Tibial artery (tissue), 4 donors: Measurements from ENCODE around the gene SMARCD1.

Experiments
- DNase-seq, 2 donors: peaks; one replicate each; pipeline ENCODE4 v3.0.0-alpha.2; 2019
- H3K27ac ChIP-seq, 2 donors: fragments of 200-600 bp; sonication (generic) in 1 of 2; 1 replicate in 1 of 2; 2 replicates in 1 of 2; pipeline ENCODE4 v1.5.1; 2018 to 2019; ENCODE audit warnings: mild to moderate bottlenecking in 1 of 2
- H3K27me3 ChIP-seq, 2 donors: fragments of 200-600 bp; sonication (generic) in 1 of 2; one replicate each; pipeline versions ENCODE4 v1.5.1 to v1.6.0; 2016 to 2019
- H3K36me3 ChIP-seq, 3 donors: fragments of 200-600 bp; sonication (generic) in 2 of 3; one replicate each; pipeline ENCODE4 v1.5.1; 2016 to 2019; ENCODE audit warnings: mild to moderate bottlenecking in 2 of 3
- H3K4me1 ChIP-seq, 4 donors: fragments of 200-600 bp; sonication (generic) in 2 of 4; 1 replicate in 3 of 4; 2 replicates in 1 of 4; pipeline ENCODE4 v1.5.1; 2016 to 2019
- H3K4me3 ChIP-seq, 2 donors: fragments of 200-600 bp; sonication (generic) in 1 of 2; 1 replicate in 1 of 2; 2 replicates in 1 of 2; pipeline ENCODE4 v1.5.1; 2018 to 2019; ENCODE audit warnings: mild to moderate bottlenecking in 2 of 2
- H3K9me3 ChIP-seq, 3 donors: fragments of 200-600 bp; sonication (generic) in 1 of 3; one replicate each; pipeline ENCODE4 v1.5.1; 2016 to 2019
- CTCF ChIP-seq, 2 experiments: fragments of 200-600 bp in 1 of 2; fragments of 450-650 bp in 1 of 2; IDR thresholded peaks; one replicate each; pipeline ENCODE4 v1.5.1; 2017 to 2019; ENCODE audit warnings: antibody characterized with exemption in 2 of 2, mild to moderate bottlenecking in 1 of 2, moderate library complexity in 1 of 2
- intact Hi-C: fragments of 100-400 bp; cut with DNase I; formaldehyde crosslinking; loops from one replicate; pipeline ENCODE4 v1.15.0; 2023; ENCODE audit warnings: low total_unique reads

SMARCD1 gene

GRCh38 chr12:50074936-50075807 is 10.0 kb upstream of the SMARCD1 start:
- H3K4me1 ChIP-seq = peaks cover 0 to 7% (median 2%) of the 10 kb centered on the region in 4 donors
- H3K4me3 ChIP-seq = no peak overlapping the region
- no peak overlapping the region for H3K27ac ChIP-seq
- TF ChIP-seq CTCF (IDR thresholded peaks at IDR 0.05) = peak; percentile 95
- no peaks in the 10 kb centered on the region for H3K36me3 ChIP-seq
- DNase-seq = peak; percentile 77 to 87
- H3K27me3 ChIP-seq = no peaks in the 10 kb centered on the region
- intact Hi-C loops = loop anchor here (5.0 kb wide), 2 partner anchors 97 to 242 kb away; no protein-coding TSS in a partner anchor
- no peaks in the 10 kb centered on the region for H3K9me3 ChIP-seq

GRCh38 chr12:50075808-50076170 is 9.4 kb upstream of the SMARCD1 start:
- Histone ChIP-seq H3K4me1 (peaks cover 0 to 8% (median 2%) of the 10 kb centered on the region in 4 donors), H3K36me3 (no peaks in the 10 kb centered on the region), H3K27me3 (no peaks in the 10 kb centered on the region), H3K4me3 (no peak overlapping the region), H3K9me3 (no peaks in the 10 kb centered on the region), H3K27ac (no peak overlapping the region)
- no peak for TF ChIP-seq CTCF (IDR thresholded peaks at IDR 0.05)
- intact Hi-C loops = loop anchor here (5.0 kb wide), 1 partner anchor 97 kb away; no protein-coding TSS in a partner anchor
- DNase-seq = no peak

GRCh38 chr12:50077099-50077498 is 8.0 kb upstream of the SMARCD1 start:
- Histone ChIP-seq H3K36me3 (no peaks in the 10 kb centered on the region), H3K4me1 (peaks cover 0 to 13% (median 2%) of the 10 kb centered on the region in 4 donors), H3K4me3 (no peak overlapping the region), H3K9me3 (no peaks in the 10 kb centered on the region), H3K27me3 (no peaks in the 10 kb centered on the region), H3K27ac (no peak overlapping the region)
- intact Hi-C loops = loop anchor here (5.0 kb wide), 1 partner anchor 95 kb away; no protein-coding TSS in a partner anchor
- no peak for TF ChIP-seq CTCF (IDR thresholded peaks at IDR 0.05)
- DNase-seq = no peak

DNA sequence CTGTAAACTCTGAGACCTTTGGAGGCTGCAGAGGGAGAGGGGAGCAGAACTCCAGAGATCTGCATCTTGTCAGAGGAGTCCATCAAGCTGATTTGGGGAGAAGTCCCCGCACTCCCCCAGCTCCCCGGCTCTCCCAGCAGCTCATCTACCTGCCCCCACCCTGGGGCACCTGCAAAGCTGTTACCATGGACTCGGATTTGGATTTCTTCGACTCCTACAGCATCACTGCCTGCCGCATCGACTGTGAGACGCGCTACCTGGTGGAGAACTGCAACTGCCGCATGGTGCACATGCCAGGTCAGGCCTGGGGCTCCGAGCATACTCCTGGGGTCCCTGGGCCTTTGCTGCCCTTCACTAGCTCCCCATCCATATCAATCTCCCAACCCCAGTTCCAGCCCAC is 6.9 kb upstream of the SMARCD1 start:
- Histone ChIP-seq H3K27ac (no peak overlapping the region), H3K4me3 (no peak overlapping the region), H3K27me3 (no peaks in the 10 kb centered on the region), H3K36me3 (no peaks in the 10 kb centered on the region), H3K9me3 (no peaks in the 10 kb centered on the region), H3K4me1 (peaks cover 0 to 13% (median 2%) of the 10 kb centered on the region in 4 donors)
- no peak for TF ChIP-seq CTCF (IDR thresholded peaks at IDR 0.05)
- no peak for DNase-seq
- intact Hi-C loops = loop anchor here (5.0 kb wide), 1 partner anchor 94 kb away; no protein-coding TSS in a partner anchor

- intact Hi-C loops = loop anchor here (5.0 kb wide), 1 partner anchor 93 kb away; no protein-coding TSS in a partner anchor
- Histone ChIP-seq H3K27me3 (no peaks in the 10 kb centered on the region), H3K4me1 (peaks cover 0 to 18% (median 9%) of the 10 kb centered on the region in 4 donors), H3K4me3 (no peak overlapping the region), H3K27ac (no peak overlapping the region), H3K36me3 (no peaks in the 10 kb centered on the region), H3K9me3 (no peaks in the 10 kb centered on the region)
- DNase-seq = no peak
- TF ChIP-seq CTCF (IDR thresholded peaks at IDR 0.05) = no peak
Measured at GRCh38 chr12:50079771-50080170, 5.4 kb upstream of the SMARCD1 start.
